K562 (cell line): ENCODE data around the gene PCCA. TPM values are rescaled to one million over a fixed set of nuclear protein-coding genes. Genes with fewer than 3 reads are reported as not detected.

Source experiments
- ATAC-seq: fragments of 200-7000 bp; cut with Tn5 transposase; 3 replicates; pipeline ENCODE4 v1.9.1; 2020; ENCODE audit warnings: moderate library complexity
- BruUV-seq: library from RNA; stranded (reverse); fragments of 400-500 nt; replicated peaks from 2 replicates; lab custom pipeline; 2021; lab: Mats Ljungman, UMichigan
- CTCF ChIA-PET: fragments of 300-600 bp; formaldehyde crosslinking; extraction: SDS; loops from one replicate; lab custom pipeline; 2021; ENCODE audit warnings: low intra/inter-chr PET ratio; lab: Yijun Ruan, JAX
- POLR2A ChIA-PET: fragments of 300-600, 350-650 bp; sonication (Branson Sonifier 250); formaldehyde crosslinking; extraction: SDS; loops from one replicate; lab custom pipeline; 2021; ENCODE audit warnings: antibody characterized with exemption, inconsistent platforms; lab: Yijun Ruan, JAX
- DNase-seq, 4 experiments: peaks; one replicate each; pipeline versions ENCODE4 v3.0.0 to v3.0.0-alpha.2; 2011 to 2018; ENCODE audit warnings: low spot score in 3 of 4, mixed read lengths in 3 of 4; ENCODE audit errors: extremely low read depth in 1 of 4
- FAIRE-seq: peaks from 2 replicates; lab custom pipeline; 2011; peaks lifted over from hg19 to GRCh38; lab: Jason Lieb, UNC
- H2AFZ ChIP-seq: 2 replicates; pipeline ENCODE4 v1.6.0; 2011; ENCODE audit warnings: low read depth, low read length, control low read depth, inconsistent platforms
- H3K27ac ChIP-seq: fragments of 200-600 bp; 3 replicates; pipeline ENCODE4 v1.8.0; 2011; ENCODE audit warnings: low read depth, mild to moderate bottlenecking, control low read depth, inconsistent platforms, low read length, moderate library complexity, mixed read lengths; ENCODE audit errors: extremely low read depth
- H3K27me3 ChIP-seq, 2 experiments: fragments of 300-600 bp in 1 of 2; 2 replicates in 1 of 2; 3 replicates in 1 of 2; pipeline versions ENCODE4 v1.6.0 to v1.8.0; 2011; ENCODE audit warnings: inconsistent platforms in 2 of 2, low read length in 2 of 2, mild to moderate bottlenecking in 1 of 2, mixed read lengths in 1 of 2, moderate library complexity in 1 of 2; ENCODE audit not compliant: control insufficient read depth in 2 of 2, insufficient read depth in 2 of 2
- H3K36me3 ChIP-seq: fragments of 300-600 bp; 3 replicates; pipeline ENCODE4 v1.8.0; 2011; ENCODE audit warnings: mild to moderate bottlenecking, low read length, inconsistent platforms; ENCODE audit not compliant: control insufficient read depth, insufficient read depth
- H3K4me1 ChIP-seq, 2 experiments: fragments of 200-600 bp in 1 of 2; replicated peaks in 1 of 2; 2 replicates in 1 of 2; 3 replicates in 1 of 2; pipeline versions ENCODE4 v1.5.1 to v1.8.0; 2011; ENCODE audit warnings: inconsistent platforms in 2 of 2, low read length in 2 of 2, mild to moderate bottlenecking in 1 of 2, mixed read lengths in 1 of 2, moderate library complexity in 1 of 2; ENCODE audit not compliant: control insufficient read depth in 2 of 2, insufficient read depth in 2 of 2
- H3K4me2 ChIP-seq: 2 replicates; pipeline ENCODE4 v1.6.1; 2011; ENCODE audit warnings: low read length, control low read depth, inconsistent platforms, mixed read lengths; ENCODE audit not compliant: insufficient read depth
- H3K4me3 ChIP-seq: fragments of 200-600 bp; sonication (generic), shearing (Covaris generic); 2 replicates; pipeline ENCODE4 v1.5.1; 2016; ENCODE audit warnings: control low read depth, inconsistent platforms
- H3K79me2 ChIP-seq: fragments of 200-600 bp; 3 replicates; pipeline ENCODE4 v1.8.0; 2011; ENCODE audit warnings: low read length, inconsistent platforms; ENCODE audit not compliant: control insufficient read depth, insufficient read depth
- H3K9ac ChIP-seq, 2 experiments: 2 replicates each; pipeline versions ENCODE4 v1.6.0 to v1.6.1; 2011; ENCODE audit warnings: low read depth in 2 of 2, low read length in 2 of 2, control low read depth in 1 of 2, inconsistent platforms in 1 of 2, mild to moderate bottlenecking in 1 of 2, mixed read lengths in 1 of 2; ENCODE audit not compliant: insufficient read depth in 1 of 2
- H3K9me1 ChIP-seq: one replicate; pipeline ENCODE4 v1.6.0; 2011; ENCODE audit warnings: inconsistent platforms, mild to moderate bottlenecking, low read length, moderate library complexity; ENCODE audit not compliant: control insufficient read depth, insufficient read depth
- H3K9me3 ChIP-seq: replicated peaks from 2 replicates; pipeline ENCODE4 v1.5.1; 2011; ENCODE audit warnings: low read depth, low read length, inconsistent platforms; ENCODE audit not compliant: control insufficient read depth, insufficient read depth
- H4K20me1 ChIP-seq: replicated peaks from 2 replicates; pipeline ENCODE4 v1.6.1; 2011; ENCODE audit warnings: low read length, inconsistent platforms, mixed read lengths; ENCODE audit not compliant: control insufficient read depth, insufficient read depth
- GATA2 ChIP-seq: sonication (generic); formaldehyde crosslinking; IDR thresholded peaks from 2 replicates; pipeline ENCODE4 v1.4.0; 2020; ENCODE audit warnings: mild to moderate bottlenecking, missing genetic modification reagents
- NFXL1 ChIP-seq: fragments of 450-650 bp; formaldehyde crosslinking; IDR thresholded peaks from 2 replicates; pipeline ENCODE4 v1.4.0; 2021; ENCODE audit warnings: mild to moderate bottlenecking
- SMAD3 ChIP-seq: fragments of 450-650 bp; formaldehyde crosslinking; conservative IDR thresholded peaks from 2 replicates; pipeline ENCODE4 v1.4.0; 2020; ENCODE audit warnings: mild to moderate bottlenecking
- ZBTB7A ChIP-seq: IDR thresholded peaks from 2 replicates; pipeline ENCODE4 v1.6.1; 2011; ENCODE audit warnings: low read depth, mild to moderate bottlenecking, low read length, moderate library complexity, borderline replicate concordance; ENCODE audit not compliant: control insufficient read depth
- ZNF143 ChIP-seq: sonication (generic); formaldehyde crosslinking; IDR thresholded peaks from 2 replicates; pipeline ENCODE4 v1.9.0; 2022; ENCODE audit warnings: mild to moderate bottlenecking, missing genetic modification reagents
- ZNF583 ChIP-seq: fragments of 250-450 bp; sonication (Bioruptor Pico); IDR thresholded peaks from 2 replicates; pipeline ENCODE4 v1.4.0; 2020
- ZNF740 ChIP-seq, 3 experiments: fragments of 200-800 bp in 1 of 3; sonication (Bioruptor generic) in 1 of 3; sonication (generic) in 1 of 3; formaldehyde crosslinking in 1 of 3; IDR thresholded peaks; 2 replicates each; pipeline versions ENCODE4 v1.6.1 to v1.8.0; 2016 to 2022; ENCODE audit warnings: mild to moderate bottlenecking in 2 of 3, missing compliant biosample characterization in 2 of 3, missing genetic modification characterization in 2 of 3, missing genetic modification reagents in 1 of 3
- ZSCAN32 ChIP-seq: fragments of 450-650 bp; formaldehyde crosslinking; IDR thresholded peaks from 2 replicates; pipeline ENCODE4 v1.4.0; 2020; ENCODE audit warnings: mild to moderate bottlenecking, moderate library complexity
- ZZZ3 ChIP-seq: fragments of 450-650 bp; IDR thresholded peaks from 2 replicates; pipeline ENCODE4 v1.6.1; 2016; ENCODE audit warnings: antibody characterized with exemption, mild to moderate bottlenecking, moderate library complexity
- WGBS: fragments of 100-300 bp; shearing (Covaris generic); methylation state at CpG from one replicate; pipeline ENCODE4 v1.1.6; 2016; ENCODE audit warnings: low coverage, mixed read lengths; ENCODE audit not compliant: insufficient coverage; ENCODE audit errors: missing lambda C conversion rate; 5-methylcytosine and 5-hydroxymethylcytosine counted together
- in situ Hi-C: fragments of 300-500 bp; cut with MboI; formaldehyde crosslinking; loops from 4 replicates; pipeline ENCODE4 v1.15.0; 2018; ENCODE audit warnings: inconsistent platforms, mixed read lengths
- intact Hi-C: fragments of 100-400 bp; cut with micrococcal nuclease; formaldehyde crosslinking; loops from 2 replicates; pipeline ENCODE4 v1.14.2; 2022
- polyA plus RNA-seq, 8 experiments: library from polyadenylated mRNA; depleted of rRNA in 4 of 8; stranded (reverse) in 5 of 8; unstranded in 3 of 8; fragments of >200 nt; fragmentation: Nextera tagmentation in 2 of 8; fragmentation: Illumina TruSeq in 1 of 8; extraction: Ambion mirVana in 2 of 8; extraction: Trizol in 1 of 8; gene quantifications; 2 replicates each; pipeline versions ENCODE4 v1.2.1 to v1.2.3, GENCODE V29; 2011 to 2014; ENCODE audit warnings: inconsistent platforms in 1 of 8, missing spikeins in 1 of 8
- total RNA-seq, 7 experiments: library from RNA; depleted of rRNA in 6 of 7; stranded (reverse); fragments of >200 nt in 6 of 7; fragmentation: Illumina TruSeq in 2 of 7; extraction: Trizol in 2 of 7; gene quantifications; 2 replicates each; pipeline versions ENCODE4 v1.2.1 to v1.2.3, GENCODE V29; 2011 to 2021; ENCODE audit warnings: low replicate concordance in 1 of 7

PCCA gene
- total and polyA plus RNA-seq, 9 of the 15 experiments (the other 6 are each of a cell fraction or from before 2014, with no cell fraction given): 5.2 to 14.1 (median 9.7) TPM

- Histone ChIP-seq H3K27me3 (no peaks in the 10 kb centered on the region), H3K4me3 (no peak overlapping the region), H3K9me3 (no peaks in the 10 kb centered on the region), H3K9ac (no peak overlapping the region), H4K20me1 (no peaks in the 10 kb centered on the region), H3K4me2 (no peak overlapping the region)
- WGBS: 67% methylated on average over 7 of the region's 8 CpGs
- intact Hi-C loops: no loop called here
- no peak for TF ChIP-seq ZBTB7A
- TF ChIP-seq ZSCAN32 (CRISPR knock-in tag): no peak
- no peak for TF ChIP-seq ZNF583
- TF ChIP-seq NFXL1 (CRISPR knock-in tag): no peak
- TF ChIP-seq ZZZ3: no peak
- TF ChIP-seq GATA2 (CRISPR knock-in tag): no peak
- no peak for TF ChIP-seq ZNF143
- no peak for TF ChIP-seq ZNF740 (CRISPR knock-in tag; IDR thresholded peaks at IDR 0.05)
- no peak for TF ChIP-seq ZNF740 (tag; IDR thresholded peaks at IDR 0.05)
- TF ChIP-seq SMAD3 (CRISPR knock-in tag): no peak
- TF ChIP-seq, all 486 proteins: peak for 0
- BruUV-seq: no TSS peak
- H3K27ac ChIP-seq: no peak overlapping the region
- no peaks in the 10 kb centered on the region for H3K9me1 ChIP-seq
- H3K4me1 ChIP-seq: no peaks in the 10 kb centered on the region
- FAIRE-seq: no peak
- no peaks in the 10 kb centered on the region for H3K79me2 ChIP-seq
- ChIA-PET CTCF (no interaction called here), POLR2A (interaction anchor here (1.2 kb wide), 1 partner anchor 428 kb away, joined by 4 read pairs; no protein-coding TSS in a partner anchor)
- DNase-seq: no peak
- no peaks in the 10 kb centered on the region for H3K36me3 ChIP-seq
- in situ Hi-C loops: no loop called here
- H2AFZ ChIP-seq: no peak overlapping the region
- no peak for ATAC-seq
Measured at GRCh38 chr13:100523981-100524386, 435.1 kb downstream of the PCCA start.
